ENCODE measurements around the gene MRPL41. TPM values are rescaled to one million over a fixed set of nuclear protein-coding genes. Genes with fewer than 3 reads are reported as not detected.

Gene MRPL41
- total and polyA plus RNA-seq, 2 of the 13 experiments (the other 11 are each of a cell fraction or from before 2014, with no cell fraction given): 20.9 to 54.0 TPM

DNA sequence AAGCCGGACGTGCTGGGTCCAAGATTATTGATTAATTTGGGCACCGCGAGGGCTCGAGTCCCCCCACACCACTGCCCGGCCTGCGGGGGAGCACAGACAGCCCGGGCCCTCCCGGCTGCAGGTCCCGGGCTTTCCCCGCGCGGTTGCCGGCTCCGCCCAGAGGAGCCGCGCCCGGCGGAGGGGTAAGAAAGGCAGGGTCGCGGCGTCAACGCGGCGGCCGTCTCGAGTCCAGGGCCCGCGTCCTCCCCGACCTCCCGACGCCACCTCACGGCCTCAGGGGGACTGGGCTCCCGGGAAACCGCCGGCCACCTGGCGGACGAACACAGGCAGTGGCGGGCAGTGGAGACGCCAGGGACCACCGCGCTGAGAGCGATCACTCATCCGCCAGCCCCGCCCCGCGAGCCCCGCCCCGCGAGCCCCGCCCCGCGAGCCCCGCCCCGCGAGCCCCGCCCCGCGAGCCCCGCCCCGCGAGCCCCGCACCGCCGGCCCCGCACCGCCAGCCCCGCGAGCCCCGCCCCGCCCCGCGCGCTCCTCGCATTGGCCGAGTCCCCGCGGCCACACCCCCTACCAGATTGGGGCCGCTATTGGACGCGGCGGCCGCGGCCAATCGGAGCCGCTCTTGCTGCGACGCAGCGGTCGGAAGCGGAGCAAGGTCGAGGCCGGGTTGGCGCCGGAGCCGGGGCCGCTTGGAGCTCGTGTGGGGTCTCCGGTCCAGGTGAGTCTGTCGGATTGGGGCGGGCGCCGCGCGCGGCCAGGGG, at the start of gene MRPL41 (continued):
- TF ChIP-seq KLF9 (CRISPR knock-in tag; IDR thresholded peaks at IDR 0.05; ENCODE audit: low read depth) (no peak), ZNF543 (CRISPR knock-in tag; IDR thresholded peaks at IDR 0.05) (peak; percentile 34; the same call in 1 of the 2 replicates), ATF7 (IDR thresholded peaks at IDR 0.05) (no peak), ATF7 (CRISPR knock-in tag; IDR thresholded peaks at IDR 0.05) (no peak), ZNF747 (CRISPR knock-in tag; IDR thresholded peaks at IDR 0.05; ENCODE audit: borderline replicate concordance) (0 out of 2 replicates have a peak, but pooled peaks have one; percentile 33), PAWR (CRISPR knock-in tag; IDR thresholded peaks at IDR 0.05; ENCODE audit: borderline replicate concordance) (no peak), TBX3 (IDR thresholded peaks at IDR 0.05; ENCODE audit: borderline replicate concordance) (no peak), ZNF256 (CRISPR knock-in tag; conservative IDR thresholded peaks at IDR 0.05) (no peak), FOXK2 (IDR thresholded peaks at IDR 0.05) (no peak), ZNF713 (CRISPR knock-in tag; IDR thresholded peaks at IDR 0.05) (no peak), DR1 (CRISPR knock-in tag; IDR thresholded peaks at IDR 0.05) (no peak; the same call in 1 of the 2 replicates), FIP1L1 (IDR thresholded peaks at IDR 0.05; ENCODE audit: borderline replicate concordance, insufficient read depth, low read depth, low read length) (no peak), ZNF335 (CRISPR knock-in tag; IDR thresholded peaks at IDR 0.05) (peak; percentile 22; the same call in 1 of the 2 replicates), CAMTA2 (CRISPR knock-in tag; IDR thresholded peaks at IDR 0.05; ENCODE audit: borderline replicate concordance) (no peak), TEAD3 (CRISPR knock-in tag; optimal IDR thresholded peaks at IDR 0.05; ENCODE audit: borderline replicate concordance) (no peak), ZNF451 (CRISPR knock-in tag; IDR thresholded peaks at IDR 0.05) (no peak; the same call in 1 of the 2 replicates), ZNF75D (CRISPR knock-in tag; IDR thresholded peaks at IDR 0.05; ENCODE audit: borderline replicate concordance) (no peak), RBM22 (optimal IDR thresholded peaks at IDR 0.05; ENCODE audit: low read length) (no peak), FOXC1 (CRISPR knock-in tag; IDR thresholded peaks at IDR 0.05; ENCODE audit: borderline replicate concordance) (no peak), ZNF337 (CRISPR knock-in tag; IDR thresholded peaks at IDR 0.05; ENCODE audit: borderline replicate concordance, low read depth) (no peak), MAFF (IDR thresholded peaks at IDR 0.05; ENCODE audit: low read depth, low read length) (no peak), ZNF839 (CRISPR knock-in tag; IDR thresholded peaks at IDR 0.05; ENCODE audit: borderline replicate concordance) (no peak)
- TF ChIP-seq, protein P1, sequence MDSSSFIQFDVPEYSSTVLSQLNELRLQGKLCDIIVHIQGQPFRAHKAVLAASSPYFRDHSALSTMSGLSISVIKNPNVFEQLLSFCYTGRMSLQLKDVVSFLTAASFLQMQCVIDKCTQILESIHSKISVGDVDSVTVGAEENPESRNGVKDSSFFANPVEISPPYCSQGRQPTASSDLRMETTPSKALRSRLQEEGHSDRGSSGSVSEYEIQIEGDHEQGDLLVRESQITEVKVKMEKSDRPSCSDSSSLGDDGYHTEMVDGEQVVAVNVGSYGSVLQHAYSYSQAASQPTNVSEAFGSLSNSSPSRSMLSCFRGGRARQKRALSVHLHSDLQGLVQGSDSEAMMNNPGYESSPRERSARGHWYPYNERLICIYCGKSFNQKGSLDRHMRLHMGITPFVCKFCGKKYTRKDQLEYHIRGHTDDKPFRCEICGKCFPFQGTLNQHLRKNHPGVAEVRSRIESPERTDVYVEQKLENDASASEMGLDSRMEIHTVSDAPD (CRISPR knock-in tag; IDR thresholded peaks at IDR 0.05): no peak
- TF ChIP-seq, protein P2, sequence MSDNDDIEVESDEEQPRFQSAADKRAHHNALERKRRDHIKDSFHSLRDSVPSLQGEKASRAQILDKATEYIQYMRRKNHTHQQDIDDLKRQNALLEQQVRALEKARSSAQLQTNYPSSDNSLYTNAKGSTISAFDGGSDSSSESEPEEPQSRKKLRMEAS (IDR thresholded peaks at IDR 0.05): peak; percentile 70
- TF ChIP-seq, protein P3, sequence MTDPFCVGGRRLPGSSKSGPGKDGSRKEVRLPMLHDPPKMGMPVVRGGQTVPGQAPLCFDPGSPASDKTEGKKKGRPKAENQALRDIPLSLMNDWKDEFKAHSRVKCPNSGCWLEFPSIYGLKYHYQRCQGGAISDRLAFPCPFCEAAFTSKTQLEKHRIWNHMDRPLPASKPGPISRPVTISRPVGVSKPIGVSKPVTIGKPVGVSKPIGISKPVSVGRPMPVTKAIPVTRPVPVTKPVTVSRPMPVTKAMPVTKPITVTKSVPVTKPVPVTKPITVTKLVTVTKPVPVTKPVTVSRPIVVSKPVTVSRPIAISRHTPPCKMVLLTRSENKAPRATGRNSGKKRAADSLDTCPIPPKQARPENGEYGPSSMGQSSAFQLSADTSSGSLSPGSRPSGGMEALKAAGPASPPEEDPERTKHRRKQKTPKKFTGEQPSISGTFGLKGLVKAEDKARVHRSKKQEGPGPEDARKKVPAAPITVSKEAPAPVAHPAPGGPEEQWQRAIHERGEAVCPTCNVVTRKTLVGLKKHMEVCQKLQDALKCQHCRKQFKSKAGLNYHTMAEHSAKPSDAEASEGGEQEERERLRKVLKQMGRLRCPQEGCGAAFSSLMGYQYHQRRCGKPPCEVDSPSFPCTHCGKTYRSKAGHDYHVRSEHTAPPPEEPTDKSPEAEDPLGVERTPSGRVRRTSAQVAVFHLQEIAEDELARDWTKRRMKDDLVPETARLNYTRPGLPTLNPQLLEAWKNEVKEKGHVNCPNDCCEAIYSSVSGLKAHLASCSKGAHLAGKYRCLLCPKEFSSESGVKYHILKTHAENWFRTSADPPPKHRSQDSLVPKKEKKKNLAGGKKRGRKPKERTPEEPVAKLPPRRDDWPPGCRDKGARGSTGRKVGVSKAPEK (CRISPR knock-in tag; IDR thresholded peaks at IDR 0.05; ENCODE audit: borderline replicate concordance): no peak

Measured in HepG2 (cell line).